GM12874 (cell line): Measurements from ENCODE around the gene FTSJ1.

Experiments
- TF ChIP-seq, protein P1 (sequence below): IDR thresholded peaks from 2 replicates; pipeline ENCODE4 v1.5.1; 2011; ENCODE audit warnings: low read depth, mild to moderate bottlenecking, control low read depth, low read length, moderate library complexity; ENCODE audit not compliant: insufficient read depth

The FTSJ1 gene

DNA sequence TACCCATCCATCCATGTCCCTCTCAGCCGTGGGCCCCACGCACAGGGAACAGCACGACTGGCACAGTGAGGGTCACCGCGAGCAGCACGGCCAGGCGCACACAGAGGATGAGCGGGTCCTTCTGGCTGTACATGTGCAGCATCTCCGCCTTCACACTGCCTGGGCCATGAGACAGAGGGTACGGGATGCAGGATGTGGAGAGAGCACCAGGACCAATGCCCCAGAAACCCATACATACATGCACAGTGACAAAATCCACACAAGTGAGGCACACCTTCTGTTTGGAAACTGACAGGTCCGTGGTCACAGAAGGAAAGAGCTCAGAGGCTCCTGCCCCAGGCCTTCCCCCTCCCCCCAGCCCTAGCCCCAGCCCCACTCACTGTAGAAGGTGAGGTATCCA is 15.4 kb upstream of the FTSJ1 start:
- TF ChIP-seq, protein P1, sequence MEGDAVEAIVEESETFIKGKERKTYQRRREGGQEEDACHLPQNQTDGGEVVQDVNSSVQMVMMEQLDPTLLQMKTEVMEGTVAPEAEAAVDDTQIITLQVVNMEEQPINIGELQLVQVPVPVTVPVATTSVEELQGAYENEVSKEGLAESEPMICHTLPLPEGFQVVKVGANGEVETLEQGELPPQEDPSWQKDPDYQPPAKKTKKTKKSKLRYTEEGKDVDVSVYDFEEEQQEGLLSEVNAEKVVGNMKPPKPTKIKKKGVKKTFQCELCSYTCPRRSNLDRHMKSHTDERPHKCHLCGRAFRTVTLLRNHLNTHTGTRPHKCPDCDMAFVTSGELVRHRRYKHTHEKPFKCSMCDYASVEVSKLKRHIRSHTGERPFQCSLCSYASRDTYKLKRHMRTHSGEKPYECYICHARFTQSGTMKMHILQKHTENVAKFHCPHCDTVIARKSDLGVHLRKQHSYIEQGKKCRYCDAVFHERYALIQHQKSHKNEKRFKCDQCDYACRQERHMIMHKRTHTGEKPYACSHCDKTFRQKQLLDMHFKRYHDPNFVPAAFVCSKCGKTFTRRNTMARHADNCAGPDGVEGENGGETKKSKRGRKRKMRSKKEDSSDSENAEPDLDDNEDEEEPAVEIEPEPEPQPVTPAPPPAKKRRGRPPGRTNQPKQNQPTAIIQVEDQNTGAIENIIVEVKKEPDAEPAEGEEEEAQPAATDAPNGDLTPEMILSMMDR, result no peak

DNA sequence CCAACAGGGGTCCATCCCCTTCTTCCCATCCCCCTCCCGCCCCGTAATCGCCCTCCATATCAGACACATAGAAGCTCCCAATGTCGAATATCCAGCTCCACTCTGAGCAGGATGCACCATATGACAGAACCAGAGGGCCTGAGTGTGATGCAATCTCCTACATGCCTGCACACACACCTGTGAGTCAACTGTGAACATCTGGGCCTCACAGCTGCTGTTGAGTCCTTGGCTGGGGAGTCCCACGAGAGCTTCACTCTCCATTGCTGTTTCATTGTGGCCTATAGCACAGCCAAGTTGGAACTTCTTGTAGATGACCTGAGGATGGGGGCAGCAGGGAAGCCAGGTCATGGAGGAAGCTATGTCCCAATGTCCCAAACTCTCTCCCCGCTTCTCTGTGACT is 14.2 kb upstream of the FTSJ1 start:
- TF ChIP-seq, protein P1, result no peak

DNA sequence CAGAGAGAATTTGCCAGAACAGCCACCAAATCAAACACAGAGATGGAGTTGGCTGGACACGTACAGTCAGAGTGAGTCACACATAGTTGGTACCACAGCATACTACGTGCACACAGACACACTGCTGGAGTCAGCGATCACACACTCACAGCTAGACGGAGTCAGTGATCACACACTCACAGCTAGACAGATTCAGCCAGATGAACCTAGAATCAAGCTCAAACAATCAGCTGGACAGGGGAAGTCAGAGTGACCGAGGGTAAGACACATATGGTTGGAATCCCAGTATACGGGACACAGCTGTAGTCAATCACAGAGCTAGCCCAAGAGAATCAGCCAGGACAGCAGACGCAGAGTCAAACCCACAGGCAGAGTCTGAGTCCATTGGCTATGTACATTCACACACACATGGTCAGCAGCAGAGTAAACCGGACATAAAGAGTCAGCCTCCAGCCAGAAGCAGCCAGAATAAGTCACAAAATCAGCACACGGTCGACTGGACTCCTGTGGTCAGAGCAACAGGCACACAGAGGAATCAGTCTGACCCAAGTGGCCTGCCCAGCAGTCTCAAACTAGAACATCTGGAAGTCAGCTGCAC is 10.6 kb upstream of the FTSJ1 start:
- TF ChIP-seq, protein P1, result no peak

DNA sequence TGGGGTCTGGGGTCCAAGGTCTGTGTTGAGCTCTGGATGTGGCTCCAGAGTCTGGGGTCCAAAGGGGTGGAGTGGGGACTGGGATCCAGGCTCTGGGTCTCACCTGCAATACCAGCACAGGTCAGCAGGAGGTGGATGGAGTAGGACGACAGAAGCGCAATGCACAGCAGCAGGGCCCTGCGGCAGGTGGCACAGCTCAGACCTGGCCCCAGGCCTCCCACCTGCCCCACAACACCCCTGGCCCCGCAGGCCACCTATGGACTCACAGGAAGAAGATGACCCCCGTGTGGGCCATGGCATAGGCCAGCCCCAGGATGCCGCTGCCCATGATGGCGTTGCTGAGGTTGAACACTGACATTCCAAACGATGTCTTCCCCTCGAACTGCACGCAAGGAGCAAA is 9.3 kb upstream of the FTSJ1 start:
- TF ChIP-seq, protein P1, result peak; percentile 46; the same call in 1 of the 2 replicates

DNA sequence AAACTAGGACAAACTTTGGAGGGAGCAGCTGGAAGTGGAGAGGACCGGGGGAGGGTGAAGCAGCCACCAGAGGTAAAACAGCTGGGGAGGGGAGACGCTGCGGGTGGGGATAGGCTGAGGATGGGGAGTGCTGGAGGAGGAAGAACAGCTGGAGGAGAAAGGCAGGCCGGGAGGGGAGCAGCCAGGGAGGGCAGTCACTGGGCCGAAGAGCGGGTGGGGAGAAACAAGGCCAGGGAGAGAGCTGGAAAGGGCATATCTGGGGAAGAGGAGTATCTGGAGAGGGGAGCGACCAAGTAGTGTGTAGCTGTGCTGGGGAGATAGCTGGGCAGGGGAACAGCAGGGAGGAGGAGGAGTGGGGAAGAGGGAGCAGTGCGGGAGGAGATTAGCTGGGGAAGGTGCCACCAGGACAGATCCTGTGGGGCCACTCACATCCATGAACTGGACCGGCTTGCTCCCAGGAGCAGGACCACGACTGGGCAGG is 8.7 kb upstream of the FTSJ1 start:
- TF ChIP-seq, protein P1, result no peak

DNA sequence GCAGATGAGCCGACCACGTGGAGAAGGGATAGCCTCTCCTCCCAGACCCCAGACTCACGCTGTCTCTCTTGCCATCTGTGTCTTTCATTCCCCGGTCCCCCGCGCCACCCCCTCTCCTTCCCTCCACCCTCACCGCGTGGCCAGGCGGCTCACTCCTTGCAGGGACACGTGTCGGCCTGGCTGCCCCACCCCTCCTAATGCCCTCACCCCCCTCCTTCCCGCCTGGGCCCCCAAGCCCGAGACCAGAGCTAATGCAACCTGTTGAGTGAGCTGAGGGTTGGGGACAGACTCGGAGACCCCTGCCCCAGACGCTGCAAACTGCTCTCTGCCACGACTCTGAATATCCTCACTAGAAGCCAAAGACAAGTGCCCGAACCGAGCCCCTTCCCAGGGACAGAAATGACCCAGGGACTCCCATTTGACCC is 7.7 kb upstream of the FTSJ1 start:
- TF ChIP-seq, protein P1, result no peak

DNA sequence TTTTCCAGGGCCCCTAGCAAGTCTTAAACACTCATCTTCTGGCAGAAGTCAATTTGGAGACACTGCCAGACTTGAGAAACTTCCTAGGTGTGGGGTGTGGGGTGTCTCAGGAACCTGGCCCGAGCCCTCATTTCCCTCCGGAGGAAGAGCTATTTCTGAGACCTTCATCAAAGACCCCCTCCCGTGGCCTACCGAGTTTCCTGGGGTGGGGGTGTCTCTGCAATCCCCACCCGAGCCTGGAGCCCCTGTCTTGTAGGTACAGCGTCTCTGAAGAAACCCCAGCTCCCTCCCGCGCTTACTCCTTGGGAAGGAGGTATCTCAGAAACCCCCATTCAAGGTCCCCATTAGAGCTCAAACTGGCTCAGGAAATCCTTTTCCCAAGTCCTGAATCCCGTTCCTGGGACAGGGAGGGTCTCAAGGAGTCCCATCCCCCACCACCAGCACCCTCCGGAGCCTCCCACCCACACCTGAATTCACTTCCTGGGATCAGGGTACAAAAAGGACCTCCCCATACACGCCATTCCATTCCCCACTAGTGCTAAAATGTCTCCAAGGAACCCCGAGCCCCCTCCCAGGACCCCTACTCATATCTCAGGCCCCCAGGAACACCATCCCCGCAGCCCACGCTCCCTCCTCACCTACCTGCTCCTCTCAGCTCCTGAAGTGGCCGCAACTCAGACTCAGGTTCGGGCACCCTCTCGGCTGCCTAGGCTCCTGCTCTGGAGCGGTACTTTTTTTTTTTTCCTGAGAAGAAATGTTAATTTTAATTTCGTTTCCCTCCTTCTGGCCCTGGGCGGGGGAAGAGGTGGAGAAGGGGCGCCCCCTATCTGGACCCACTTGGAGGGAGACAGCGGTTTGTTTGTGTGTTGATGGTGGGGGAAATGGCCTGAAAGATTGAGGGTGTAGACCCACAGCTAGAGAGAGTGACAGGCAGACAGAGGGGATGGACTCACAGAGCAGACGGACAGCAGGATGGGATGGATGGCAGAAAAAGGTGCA is 7.0 kb upstream of the FTSJ1 start:
- TF ChIP-seq, protein P1, result peak; percentile 37
